Measurements from ENCODE around the gene MTRF1. TPM values are rescaled to one million over a fixed set of nuclear protein-coding genes. Genes with fewer than 3 reads are reported as not detected.

Gene MTRF1
- total RNA-seq, 2 donors from 2014 or later, result 10.8 to 22.2 TPM

DNA sequence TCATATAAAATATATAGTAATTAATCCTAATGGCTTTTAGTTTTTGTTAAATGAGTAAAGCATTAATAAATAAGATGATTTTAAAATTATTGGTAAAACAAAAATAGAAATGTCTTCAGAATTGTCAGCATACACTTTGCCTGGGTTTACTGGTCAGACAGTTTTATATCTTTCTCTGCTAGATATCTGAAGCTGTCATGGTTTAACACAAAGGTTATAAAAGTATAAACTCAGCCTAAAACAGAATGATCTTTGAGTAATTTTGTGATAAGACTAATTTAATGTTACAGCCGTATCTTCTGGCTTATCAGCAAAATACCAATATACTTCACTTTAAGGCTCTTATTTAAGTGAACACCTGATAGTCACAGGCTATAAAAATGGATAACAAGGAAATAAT is 29.9 kb upstream of the MTRF1 start:
- H3K4me1 ChIP-seq (replicated peaks), result no peaks in the 10 kb centered on the region
- no peak overlapping the region for H3K4me3 ChIP-seq
- 81% methylated on average over 1 of the region's 1 CpG for whole genome bisulfite sequencing
- no peaks in the 10 kb centered on the region for H3K9me3 ChIP-seq
- no peak for DNase-seq (ENCODE audit: low spot score)
- no peaks in the 10 kb centered on the region for H3K36me3 ChIP-seq
- no peaks in the 10 kb centered on the region for H3K27me3 ChIP-seq (replicated peaks; ENCODE audit: insufficient read depth)
- TF ChIP-seq, protein P1, sequence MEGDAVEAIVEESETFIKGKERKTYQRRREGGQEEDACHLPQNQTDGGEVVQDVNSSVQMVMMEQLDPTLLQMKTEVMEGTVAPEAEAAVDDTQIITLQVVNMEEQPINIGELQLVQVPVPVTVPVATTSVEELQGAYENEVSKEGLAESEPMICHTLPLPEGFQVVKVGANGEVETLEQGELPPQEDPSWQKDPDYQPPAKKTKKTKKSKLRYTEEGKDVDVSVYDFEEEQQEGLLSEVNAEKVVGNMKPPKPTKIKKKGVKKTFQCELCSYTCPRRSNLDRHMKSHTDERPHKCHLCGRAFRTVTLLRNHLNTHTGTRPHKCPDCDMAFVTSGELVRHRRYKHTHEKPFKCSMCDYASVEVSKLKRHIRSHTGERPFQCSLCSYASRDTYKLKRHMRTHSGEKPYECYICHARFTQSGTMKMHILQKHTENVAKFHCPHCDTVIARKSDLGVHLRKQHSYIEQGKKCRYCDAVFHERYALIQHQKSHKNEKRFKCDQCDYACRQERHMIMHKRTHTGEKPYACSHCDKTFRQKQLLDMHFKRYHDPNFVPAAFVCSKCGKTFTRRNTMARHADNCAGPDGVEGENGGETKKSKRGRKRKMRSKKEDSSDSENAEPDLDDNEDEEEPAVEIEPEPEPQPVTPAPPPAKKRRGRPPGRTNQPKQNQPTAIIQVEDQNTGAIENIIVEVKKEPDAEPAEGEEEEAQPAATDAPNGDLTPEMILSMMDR (IDR thresholded peaks at IDR 0.05), result no peak
- no peak for TF ChIP-seq POLR2A (IDR thresholded peaks at IDR 0.05)
- no peak for TF ChIP-seq POLR2AphosphoS5 (IDR thresholded peaks at IDR 0.05)
- no peak overlapping the region for H3K27ac ChIP-seq
- intact Hi-C loops (cut with DNase I), result no loop called here

GRCh38 chr13:41291246-41291645 is 27.9 kb upstream of the MTRF1 start:
- H3K27ac ChIP-seq, result no peak overlapping the region
- H3K4me3 ChIP-seq, result no peak overlapping the region
- intact Hi-C loops (cut with DNase I), result no loop called here
- no peaks in the 10 kb centered on the region for H3K4me1 ChIP-seq (replicated peaks)
- H3K27me3 ChIP-seq (replicated peaks; ENCODE audit: insufficient read depth), result no peaks in the 10 kb centered on the region
- H3K9me3 ChIP-seq, result no peaks in the 10 kb centered on the region
- 68% methylated on average over 7 of the region's 7 CpGs for WGBS
- no peak for DNase-seq (ENCODE audit: low spot score)
- no peaks in the 10 kb centered on the region for H3K36me3 ChIP-seq
- TF ChIP-seq POLR2AphosphoS5 (IDR thresholded peaks at IDR 0.05) (no peak), POLR2A (IDR thresholded peaks at IDR 0.05) (no peak)
- TF ChIP-seq, protein P1 (IDR thresholded peaks at IDR 0.05), result no peak

DNA sequence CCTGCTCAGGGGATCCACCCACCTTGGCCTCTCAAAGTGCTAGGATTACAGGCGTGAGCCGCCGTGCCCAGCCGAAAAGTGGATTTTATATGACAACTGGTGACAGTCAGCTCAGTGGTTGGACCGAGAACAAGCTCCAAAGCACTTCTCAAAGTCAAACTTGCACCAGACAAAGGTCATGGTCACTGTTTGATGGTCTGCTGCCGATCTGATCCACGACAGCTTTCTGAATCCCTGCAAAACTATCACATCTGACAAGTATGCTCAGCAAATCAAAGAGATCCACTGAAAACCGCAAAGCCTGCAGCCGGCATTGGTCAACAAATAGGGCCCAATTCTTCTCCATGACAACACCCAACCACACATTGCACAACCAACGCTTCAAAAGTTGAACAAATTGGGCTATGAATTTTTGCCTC is 26.1 kb upstream of the MTRF1 start:
- no peak overlapping the region for H3K27ac ChIP-seq
- no peaks in the 10 kb centered on the region for H3K9me3 ChIP-seq
- no peaks in the 10 kb centered on the region for H3K27me3 ChIP-seq (replicated peaks; ENCODE audit: insufficient read depth)
- no peaks in the 10 kb centered on the region for H3K4me1 ChIP-seq (replicated peaks)
- H3K36me3 ChIP-seq, result no peaks in the 10 kb centered on the region
- no peak for DNase-seq (ENCODE audit: low spot score)
- H3K4me3 ChIP-seq, result no peak overlapping the region
- WGBS, result 97% methylated on average over 10 of the region's 10 CpGs
- TF ChIP-seq POLR2AphosphoS5 (IDR thresholded peaks at IDR 0.05) (no peak), POLR2A (IDR thresholded peaks at IDR 0.05) (no peak)
- TF ChIP-seq, protein P1 (IDR thresholded peaks at IDR 0.05), result no peak
- intact Hi-C loops (cut with DNase I), result no loop called here

DNA sequence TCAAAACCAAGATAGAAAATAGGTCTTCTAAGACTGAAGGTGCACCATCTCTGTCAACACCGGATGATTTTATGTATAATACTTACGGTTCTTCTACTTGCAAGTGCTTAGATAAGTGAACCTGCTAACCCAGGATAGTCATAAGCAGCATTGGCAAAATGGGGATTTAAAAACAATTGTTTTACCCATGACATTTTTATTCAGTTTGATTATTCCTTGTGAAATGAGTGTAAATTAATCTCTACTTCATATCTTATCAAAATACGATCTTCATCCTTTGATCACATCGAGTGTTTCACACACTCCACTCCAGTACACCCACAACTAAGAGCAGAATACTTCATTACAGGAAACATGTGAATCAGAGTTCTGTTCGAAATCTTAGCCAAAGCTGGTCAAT is 23.0 kb upstream of the MTRF1 start:
- Histone ChIP-seq H3K36me3 (no peaks in the 10 kb centered on the region), H3K27me3 (replicated peaks; ENCODE audit: insufficient read depth) (no peaks in the 10 kb centered on the region), H3K27ac (no peak overlapping the region), H3K4me1 (replicated peaks) (no peaks in the 10 kb centered on the region), H3K4me3 (no peak overlapping the region), H3K9me3 (no peaks in the 10 kb centered on the region)
- 86% methylated on average over 5 of the region's 5 CpGs for WGBS
- TF ChIP-seq POLR2AphosphoS5 (IDR thresholded peaks at IDR 0.05) (no peak), POLR2A (IDR thresholded peaks at IDR 0.05) (no peak)
- TF ChIP-seq, protein P1 (IDR thresholded peaks at IDR 0.05), result no peak
- DNase-seq (ENCODE audit: low spot score), result no peak
- intact Hi-C loops (cut with DNase I), result no loop called here

- no peak for DNase-seq (ENCODE audit: low spot score)
- H3K27me3 ChIP-seq (replicated peaks; ENCODE audit: insufficient read depth), result no peaks in the 10 kb centered on the region
- no peak overlapping the region for H3K4me3 ChIP-seq
- TF ChIP-seq, protein P1 (IDR thresholded peaks at IDR 0.05), result no peak
- TF ChIP-seq POLR2A (IDR thresholded peaks at IDR 0.05), result no peak
- no peak for TF ChIP-seq POLR2AphosphoS5 (IDR thresholded peaks at IDR 0.05)
- no peaks in the 10 kb centered on the region for H3K4me1 ChIP-seq (replicated peaks)
- H3K36me3 ChIP-seq, result no peaks in the 10 kb centered on the region
- no peak overlapping the region for H3K27ac ChIP-seq
- H3K9me3 ChIP-seq, result no peaks in the 10 kb centered on the region
- WGBS, result 76% methylated on average over 13 of the region's 13 CpGs
- intact Hi-C loops (cut with DNase I), result no loop called here
Observed at GRCh38 chr13:41284512-41285288, 21.3 kb upstream of the MTRF1 start.

Measured in prostate gland (tissue), 2 donors.